Epidermal melanocyte (primary cell): Measurements from ENCODE around the gene DDX11.
A peak's percentile ranks its signal among the peaks of the same experiment; 100 is the strongest.
"Not testable (repeated sequence)": the region's sequence is repeated elsewhere in the genome, so short reads cannot be mapped to it uniquely, and the experiment has no call there.

Experiments used
- DNase-seq: peaks from one replicate; pipeline ENCODE4 v3.0.0; 2011; ENCODE audit warnings: low spot score; ENCODE audit not compliant: insufficient read length

The DDX11 gene

GRCh38 chr12:31073527-31074332 lies at the start of gene DDX11:
Gene DDX11 (plus strand): TSS chr12:31073860. CDS start chr12:31078394, 4,534 bp downstream.
- DNase-seq, result peak; percentile 95

DNA sequence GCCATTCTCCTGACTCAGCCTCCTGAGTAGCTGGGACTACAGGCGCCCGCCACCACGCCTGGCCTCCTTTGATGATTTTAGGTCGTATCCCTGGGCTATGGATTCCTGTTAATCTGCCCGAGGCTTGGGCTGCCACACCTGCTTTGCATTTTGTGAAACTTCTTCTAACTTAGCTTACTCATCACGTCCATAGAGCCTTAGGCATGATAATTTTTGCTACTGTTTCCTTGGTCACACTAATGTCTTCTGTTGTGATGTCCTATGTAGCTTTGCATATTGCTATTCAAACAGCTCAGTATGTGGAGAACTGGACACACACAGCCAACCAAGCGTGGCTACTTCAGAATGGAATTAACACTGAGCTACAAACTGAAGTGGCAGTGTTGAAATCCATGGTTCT lies 47.5 kb upstream of the DDX11 start:
- no peak for DNase-seq

GRCh38 chr12:31027006-31027405 lies 46.7 kb upstream of the DDX11 start:
- DNase-seq, result not testable (repeated sequence)

DNA sequence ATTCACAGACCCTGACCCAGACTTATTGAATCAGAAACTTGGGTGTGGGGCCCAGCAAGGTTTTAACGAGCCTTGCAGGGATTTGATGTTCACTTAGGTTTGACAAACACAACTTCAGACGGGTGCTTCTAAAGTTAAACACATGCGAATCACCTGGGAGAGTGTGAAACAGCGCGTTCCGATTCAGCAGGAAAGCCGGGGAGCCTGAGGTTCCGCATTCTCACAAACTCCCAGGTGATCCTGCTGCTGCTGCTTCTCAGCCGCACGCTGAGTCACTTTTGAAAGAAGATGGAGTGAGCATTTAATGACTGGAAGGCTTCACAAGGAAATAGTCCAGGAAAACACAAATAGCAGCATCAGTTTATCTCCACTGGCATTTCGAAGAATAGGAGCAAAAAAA lies 44.2 kb upstream of the DDX11 start:
- no peak for DNase-seq

- no peak for DNase-seq
Observed at GRCh38 chr12:31029916-31030562, 43.6 kb upstream of the DDX11 start.

DNA sequence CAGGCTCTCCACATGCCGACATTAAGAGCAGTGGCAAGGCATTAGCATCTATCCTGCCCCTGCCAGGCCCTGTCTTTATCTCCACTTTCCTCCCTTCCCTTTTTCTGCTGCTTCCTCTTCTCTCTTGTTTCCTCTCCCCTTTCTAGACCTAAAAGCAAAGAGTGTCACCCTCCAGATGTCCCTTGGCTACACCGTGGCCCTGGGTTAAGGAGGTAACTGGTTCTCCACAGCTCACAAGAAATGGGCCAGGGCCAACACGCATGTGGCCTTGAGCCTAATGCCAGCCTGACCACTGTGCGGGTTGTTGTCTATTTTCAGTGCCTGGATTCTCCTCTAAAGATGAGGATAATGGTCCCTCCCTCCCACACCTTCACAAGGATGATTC lies 41.7 kb upstream of the DDX11 start:
- no peak for DNase-seq

- no peak for DNase-seq
Observed at GRCh38 chr12:31033146-31033545, 40.5 kb upstream of the DDX11 start.

- no peak for DNase-seq
Observed at GRCh38 chr12:31033681-31034080, 40.0 kb upstream of the DDX11 start.

GRCh38 chr12:31034372-31034771 lies 39.3 kb upstream of the DDX11 start:
- DNase-seq, result no peak

DNA sequence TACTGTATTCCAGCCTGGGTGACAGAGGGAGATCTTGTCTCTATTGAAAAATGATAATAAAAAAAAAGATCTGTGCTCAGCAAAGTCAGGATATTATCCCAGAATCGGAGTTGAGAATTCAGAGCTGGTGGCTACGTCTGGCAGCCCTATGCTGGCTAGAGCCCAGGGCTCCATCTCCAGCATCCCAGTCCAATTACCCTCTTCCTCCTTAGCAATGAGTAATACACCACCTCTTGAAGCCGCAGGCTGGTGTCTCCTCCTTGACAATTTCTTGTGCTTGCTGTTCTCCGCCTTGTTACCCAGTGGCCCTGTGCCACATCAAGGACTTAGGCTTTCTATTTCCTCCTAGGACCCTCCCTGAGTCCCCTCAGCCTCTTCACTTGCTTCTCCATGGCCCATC lies 38.4 kb upstream of the DDX11 start:
- DNase-seq, result no peak

GRCh38 chr12:31035967-31036665 lies 37.5 kb upstream of the DDX11 start:
- DNase-seq, result no peak

- no peak for DNase-seq
Observed at GRCh38 chr12:31037028-31037427, 36.6 kb upstream of the DDX11 start.

- DNase-seq, result no peak
Observed at GRCh38 chr12:31037931-31038330, 35.7 kb upstream of the DDX11 start.

DNA sequence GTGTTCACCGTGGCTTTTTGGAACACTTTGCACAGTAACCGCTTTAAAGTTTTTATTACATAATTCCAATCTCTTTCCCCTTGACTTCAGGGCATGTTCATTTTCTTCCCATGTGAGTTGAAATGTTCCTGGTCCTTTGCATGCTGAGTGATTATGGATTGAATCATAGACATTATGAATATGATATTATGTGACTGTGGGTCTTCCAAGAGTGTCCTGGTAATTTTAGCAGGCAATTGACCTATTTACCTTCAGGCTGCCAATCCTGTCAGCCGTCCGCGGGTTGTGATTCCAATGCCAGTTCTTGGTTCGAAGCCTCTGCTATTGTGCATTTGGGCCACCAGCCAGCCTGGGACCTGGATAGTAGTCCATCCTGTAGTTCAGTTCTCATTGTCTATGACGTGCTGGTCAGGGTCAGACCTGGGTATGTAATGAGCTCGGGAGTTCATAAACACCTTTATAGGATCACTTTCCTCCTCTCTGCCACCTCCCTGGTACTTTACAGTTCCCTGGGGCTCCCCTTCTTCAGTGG lies 32.6 kb upstream of the DDX11 start:
- no peak for DNase-seq

GRCh38 chr12:31050143-31050542 lies 23.5 kb upstream of the DDX11 start:
- DNase-seq, result not testable (repeated sequence)

DNA sequence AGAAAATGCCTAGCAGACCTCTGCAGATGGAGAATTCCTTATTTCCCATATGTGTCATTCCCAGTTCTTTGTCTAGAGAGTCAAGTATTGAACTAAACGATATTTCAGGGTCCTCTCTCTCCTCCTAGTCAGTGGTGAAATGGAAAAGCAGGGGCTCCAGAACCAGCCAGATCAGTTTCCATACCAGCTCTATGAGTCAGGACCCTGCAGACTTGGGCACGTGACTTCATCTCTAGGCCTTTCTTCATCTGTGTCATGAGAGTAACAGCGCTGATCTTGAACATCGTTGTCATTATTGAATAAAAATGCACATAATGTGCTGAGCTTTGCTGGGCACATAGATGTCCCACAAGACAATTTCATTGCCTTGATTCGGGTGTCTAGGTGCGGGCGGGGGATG lies 23.1 kb upstream of the DDX11 start:
- not testable (repeated sequence) for DNase-seq

- DNase-seq, result not testable (repeated sequence)
Observed at GRCh38 chr12:31051692-31052091, 22.0 kb upstream of the DDX11 start.

GRCh38 chr12:31052121-31052520 lies 21.5 kb upstream of the DDX11 start:
- not testable (repeated sequence) for DNase-seq

- DNase-seq, result not testable (repeated sequence)
Observed at GRCh38 chr12:31052666-31053439, 20.8 kb upstream of the DDX11 start.

- DNase-seq, result not testable (repeated sequence)
Observed at GRCh38 chr12:31053944-31054343, 19.7 kb upstream of the DDX11 start.

DNA sequence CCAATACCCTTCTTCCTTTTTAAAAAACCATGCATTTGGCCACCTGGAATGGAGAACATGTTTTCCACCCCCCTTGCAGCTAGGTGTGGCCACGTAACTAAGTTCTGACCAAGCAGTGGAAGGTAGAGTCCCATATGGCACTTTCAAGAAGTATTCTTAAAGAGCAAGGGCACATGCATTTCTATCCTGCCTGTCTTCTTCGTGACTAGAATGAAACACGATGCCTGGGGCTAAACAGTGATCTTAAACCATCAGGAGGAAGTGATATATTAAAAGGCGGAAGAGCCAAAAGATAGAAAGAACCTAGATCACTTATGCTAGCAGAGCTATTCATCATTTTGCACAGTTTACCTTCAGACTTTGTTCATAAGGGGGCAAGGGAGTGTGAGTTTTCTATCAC lies 16.0 kb upstream of the DDX11 start:
- DNase-seq, result no peak
